ENCODE data around the gene CETP.
A peak's percentile ranks its signal among the peaks of the same experiment; 100 is the strongest.

CETP gene

DNA sequence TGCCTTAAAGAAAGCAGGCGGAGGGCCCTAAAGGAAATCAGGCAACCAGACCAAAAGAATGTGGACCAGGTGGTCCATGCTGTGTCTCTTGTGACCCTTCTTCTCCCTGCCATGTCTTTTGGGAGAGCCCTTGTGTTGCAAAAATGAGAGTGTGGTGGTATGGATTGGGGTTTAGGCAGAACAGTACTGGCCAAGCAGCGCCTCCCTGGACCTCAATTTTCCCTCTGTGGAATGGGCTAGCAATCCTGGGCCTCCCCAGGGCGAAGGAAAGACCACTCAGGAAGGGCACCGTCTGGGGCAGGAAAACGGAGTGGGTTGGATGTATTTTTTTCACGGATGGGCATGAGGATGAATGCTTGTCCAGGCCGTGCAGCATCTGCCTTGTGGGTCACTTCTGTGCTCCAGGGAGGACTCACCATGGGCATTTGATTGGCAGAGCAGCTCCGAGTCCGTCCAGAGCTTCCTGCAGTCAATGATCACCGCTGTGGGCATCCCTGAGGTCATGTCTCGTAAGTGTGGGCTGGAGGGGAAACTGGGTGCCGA is 20.1 kb downstream of the CETP start:
- TF ChIP-seq, protein P1, sequence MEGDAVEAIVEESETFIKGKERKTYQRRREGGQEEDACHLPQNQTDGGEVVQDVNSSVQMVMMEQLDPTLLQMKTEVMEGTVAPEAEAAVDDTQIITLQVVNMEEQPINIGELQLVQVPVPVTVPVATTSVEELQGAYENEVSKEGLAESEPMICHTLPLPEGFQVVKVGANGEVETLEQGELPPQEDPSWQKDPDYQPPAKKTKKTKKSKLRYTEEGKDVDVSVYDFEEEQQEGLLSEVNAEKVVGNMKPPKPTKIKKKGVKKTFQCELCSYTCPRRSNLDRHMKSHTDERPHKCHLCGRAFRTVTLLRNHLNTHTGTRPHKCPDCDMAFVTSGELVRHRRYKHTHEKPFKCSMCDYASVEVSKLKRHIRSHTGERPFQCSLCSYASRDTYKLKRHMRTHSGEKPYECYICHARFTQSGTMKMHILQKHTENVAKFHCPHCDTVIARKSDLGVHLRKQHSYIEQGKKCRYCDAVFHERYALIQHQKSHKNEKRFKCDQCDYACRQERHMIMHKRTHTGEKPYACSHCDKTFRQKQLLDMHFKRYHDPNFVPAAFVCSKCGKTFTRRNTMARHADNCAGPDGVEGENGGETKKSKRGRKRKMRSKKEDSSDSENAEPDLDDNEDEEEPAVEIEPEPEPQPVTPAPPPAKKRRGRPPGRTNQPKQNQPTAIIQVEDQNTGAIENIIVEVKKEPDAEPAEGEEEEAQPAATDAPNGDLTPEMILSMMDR (conservative IDR thresholded peaks at IDR 0.05; ENCODE audit: control insufficient read depth, insufficient read depth, low read depth, low read length): no peak
- H3K4me3 ChIP-seq (ENCODE audit: control insufficient read depth, low read depth, low read length): no peak overlapping the region
- no peak for DNase-seq (ENCODE audit: low read depth)

DNA sequence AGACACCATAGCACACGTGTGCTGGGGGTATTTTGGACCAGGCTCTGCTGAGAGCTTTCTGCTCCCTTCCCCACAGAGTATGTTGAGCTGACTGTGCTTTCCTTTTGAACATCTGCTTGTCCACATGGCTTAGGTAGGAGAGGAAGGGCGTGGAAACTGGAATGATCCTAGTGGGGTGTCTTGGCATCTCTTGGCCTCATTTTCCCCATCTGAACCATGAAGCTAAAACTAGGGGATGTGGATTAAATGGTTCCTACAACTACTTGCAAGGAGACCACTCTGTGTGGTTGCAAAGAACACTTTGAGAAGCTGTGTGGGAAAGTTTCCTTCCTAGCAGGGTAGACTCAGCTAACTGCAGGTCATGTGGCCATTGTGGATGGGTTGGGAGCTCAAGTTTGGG is 20.9 kb downstream of the CETP start:
- no peak overlapping the region for H3K4me3 ChIP-seq (ENCODE audit: control insufficient read depth, low read depth, low read length)
- DNase-seq (ENCODE audit: low read depth): no peak
- TF ChIP-seq, protein P1 (conservative IDR thresholded peaks at IDR 0.05; ENCODE audit: control insufficient read depth, insufficient read depth, low read depth, low read length): no peak

DNA sequence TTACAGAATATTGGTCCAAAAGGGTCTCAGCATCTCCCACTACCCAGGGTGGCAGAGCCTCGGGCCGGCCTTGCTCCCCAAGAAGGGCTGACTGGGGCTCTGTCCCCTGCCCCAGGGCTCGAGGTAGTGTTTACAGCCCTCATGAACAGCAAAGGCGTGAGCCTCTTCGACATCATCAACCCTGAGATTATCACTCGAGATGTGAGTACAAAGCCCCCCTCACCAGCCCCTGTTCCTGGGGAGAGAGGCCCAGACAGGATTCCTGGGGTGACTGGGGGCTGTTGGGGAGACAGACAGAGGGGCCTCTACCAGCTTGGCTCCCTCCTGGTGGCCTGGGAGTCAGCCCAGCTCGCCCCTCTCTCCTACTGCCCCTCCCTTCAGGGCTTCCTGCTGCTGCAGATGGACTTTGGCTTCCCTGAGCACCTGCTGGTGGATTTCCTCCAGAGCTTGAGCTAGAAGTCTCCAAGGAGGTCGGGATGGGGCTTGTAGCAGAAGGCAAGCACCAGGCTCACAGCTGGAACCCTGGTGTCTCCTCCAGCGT is 21.5 kb downstream of the CETP start:
- DNase-seq (ENCODE audit: low read depth): no peak
- TF ChIP-seq, protein P1 (conservative IDR thresholded peaks at IDR 0.05; ENCODE audit: control insufficient read depth, insufficient read depth, low read depth, low read length): no peak
- H3K4me3 ChIP-seq (ENCODE audit: control insufficient read depth, low read depth, low read length): no peak overlapping the region

DNA sequence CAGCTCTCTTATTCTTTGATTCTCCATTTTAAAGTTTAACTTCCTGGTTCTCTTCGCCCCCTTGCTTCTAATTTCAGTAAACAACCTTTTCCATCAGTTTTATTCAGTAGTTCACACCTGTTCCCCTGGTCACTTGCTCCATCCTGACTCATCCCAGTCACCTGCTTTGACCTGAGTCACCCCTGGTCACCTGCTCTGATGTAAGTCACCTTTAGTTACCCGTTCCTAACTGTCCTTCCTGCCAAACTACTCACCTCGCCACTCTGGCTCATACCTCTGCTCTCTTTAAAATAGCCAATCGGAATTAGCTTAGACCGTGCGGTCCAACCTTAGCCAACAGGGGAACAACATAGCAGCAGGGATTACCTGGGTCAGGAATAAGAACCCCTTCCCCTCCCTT is 22.9 kb downstream of the CETP start:
- H3K4me3 ChIP-seq (ENCODE audit: control insufficient read depth, low read depth, low read length): no peak overlapping the region
- TF ChIP-seq, protein P1 (conservative IDR thresholded peaks at IDR 0.05; ENCODE audit: control insufficient read depth, insufficient read depth, low read depth, low read length): no peak
- DNase-seq (ENCODE audit: low read depth): no peak

DNA sequence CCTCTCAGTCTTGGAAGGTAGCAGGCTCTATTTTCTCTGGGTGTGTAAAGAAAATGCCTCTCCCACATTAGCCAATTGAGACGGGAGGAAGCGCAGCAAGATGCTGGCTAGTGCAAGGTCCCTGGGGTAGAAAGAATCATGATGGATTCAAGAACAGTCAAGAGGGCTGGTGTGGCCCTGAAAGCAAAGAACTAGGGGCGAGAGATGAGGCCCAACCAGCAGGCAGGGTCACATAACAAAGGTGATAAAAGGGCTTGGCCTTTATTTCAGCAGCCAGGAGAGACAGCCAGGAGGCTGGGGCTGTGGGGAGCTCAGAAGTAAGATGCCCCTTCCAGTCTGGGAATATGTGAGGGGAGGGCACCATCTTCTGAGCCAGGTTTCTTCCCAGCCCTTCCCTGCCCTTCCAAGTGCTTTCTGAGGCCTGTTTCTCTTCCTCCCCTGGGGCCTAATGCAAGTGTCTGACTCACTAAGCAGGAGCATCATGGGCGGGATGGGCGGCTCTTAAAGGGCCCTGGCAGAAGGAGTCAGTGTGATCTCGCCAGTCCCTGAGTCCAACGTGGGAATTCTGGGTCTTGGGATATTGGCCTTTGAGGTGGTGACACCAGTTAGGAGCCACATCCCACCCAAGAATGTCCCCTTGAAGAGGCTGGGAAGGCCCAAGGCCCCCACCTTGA is 23.7 kb downstream of the CETP start:
- DNase-seq (ENCODE audit: low read depth): peak; percentile 91
- H3K4me3 ChIP-seq (ENCODE audit: control insufficient read depth, low read depth, low read length): no peak overlapping the region
- TF ChIP-seq, protein P1 (conservative IDR thresholded peaks at IDR 0.05; ENCODE audit: control insufficient read depth, insufficient read depth, low read depth, low read length): no peak

DNA sequence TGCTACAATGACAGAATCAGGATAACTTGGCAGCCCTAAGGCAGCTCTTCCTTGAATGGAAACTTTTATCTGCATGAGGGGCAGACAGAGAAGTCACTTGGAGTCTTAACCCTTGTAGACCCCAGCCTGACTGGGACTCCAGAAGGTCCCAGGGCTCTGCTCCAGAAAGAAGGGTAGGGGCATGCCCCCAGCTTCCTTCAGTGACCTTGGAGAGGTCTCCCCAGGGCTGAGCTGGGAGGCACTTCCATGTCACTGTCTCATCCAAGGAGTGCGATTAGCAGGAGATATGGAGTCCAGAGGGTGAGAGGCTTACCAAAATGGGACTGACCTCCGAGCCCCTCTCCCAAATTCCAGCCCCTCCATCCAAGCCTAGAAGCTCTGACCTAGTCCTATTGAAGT is 24.2 kb downstream of the CETP start:
- no peak overlapping the region for H3K4me3 ChIP-seq (ENCODE audit: control insufficient read depth, low read depth, low read length)
- DNase-seq (ENCODE audit: low read depth): no peak
- TF ChIP-seq, protein P1 (conservative IDR thresholded peaks at IDR 0.05; ENCODE audit: control insufficient read depth, insufficient read depth, low read depth, low read length): no peak

All from fibroblast of mammary gland (primary cell).